ENCODE data around the gene EXOC2. TPM values are rescaled to one million over a fixed set of nuclear protein-coding genes. Genes with fewer than 3 reads are reported as not detected.

The EXOC2 gene
- total RNA-seq, 1 donor from 2014 or later: 30.1 TPM

DNA sequence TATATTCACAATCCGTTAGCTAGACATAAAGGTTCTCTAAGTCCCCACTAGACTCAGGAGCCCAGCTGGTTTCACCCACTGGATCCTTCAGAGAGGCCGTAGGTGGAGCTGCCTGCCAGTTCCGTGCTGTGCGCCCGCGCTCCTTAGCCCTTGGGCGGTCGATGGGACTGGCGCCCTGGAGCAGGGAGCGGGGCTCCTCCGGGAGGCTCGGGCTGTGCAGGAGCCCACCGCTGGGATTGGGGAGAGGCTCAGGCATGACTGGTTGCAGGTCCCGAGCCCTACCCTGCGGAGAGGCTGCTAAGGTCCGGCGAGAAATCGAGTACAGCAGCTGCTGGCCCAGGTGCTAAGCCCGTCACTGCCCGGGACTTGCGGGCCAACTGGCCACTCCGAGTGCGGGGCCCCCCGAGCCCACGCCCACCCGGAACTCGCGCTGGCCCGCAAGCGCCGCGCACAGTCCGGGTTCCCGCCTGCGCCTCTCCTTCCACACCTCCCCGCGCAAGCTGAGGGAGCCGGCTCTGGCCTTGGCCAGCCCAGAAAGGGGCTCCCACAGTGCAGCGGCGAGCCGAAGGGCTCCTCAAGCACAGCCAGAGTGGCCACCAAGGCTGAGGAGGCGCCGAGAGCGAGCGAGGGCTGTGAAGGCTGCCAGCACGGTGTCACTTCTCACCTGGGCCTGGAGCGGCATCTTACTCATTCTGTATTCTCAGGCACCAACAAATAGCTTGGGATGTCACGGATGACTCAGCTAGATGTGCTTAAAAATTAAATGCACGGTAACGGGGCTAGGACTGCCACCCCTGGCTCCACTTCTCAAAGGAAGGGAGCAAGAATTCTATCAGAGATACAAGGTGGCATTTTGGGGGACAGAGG, 257.3 kb downstream of the EXOC2 start:
- Mint-ChIP-seq H3K27ac (ENCODE audit: unreplicated experiment) (no peak overlapping the region), H3K36me3 (ENCODE audit: unreplicated experiment) (no peaks in the 10 kb centered on the region), H3K4me3 (ENCODE audit: unreplicated experiment) (no peak overlapping the region), H3K9me3 (ENCODE audit: unreplicated experiment) (no peaks in the 10 kb centered on the region), H3K27me3 (ENCODE audit: unreplicated experiment) (peaks cover 5% of the 10 kb centered on the region), H3K4me1 (ENCODE audit: unreplicated experiment) (no peaks in the 10 kb centered on the region)
- TF ChIP-seq, protein P1, sequence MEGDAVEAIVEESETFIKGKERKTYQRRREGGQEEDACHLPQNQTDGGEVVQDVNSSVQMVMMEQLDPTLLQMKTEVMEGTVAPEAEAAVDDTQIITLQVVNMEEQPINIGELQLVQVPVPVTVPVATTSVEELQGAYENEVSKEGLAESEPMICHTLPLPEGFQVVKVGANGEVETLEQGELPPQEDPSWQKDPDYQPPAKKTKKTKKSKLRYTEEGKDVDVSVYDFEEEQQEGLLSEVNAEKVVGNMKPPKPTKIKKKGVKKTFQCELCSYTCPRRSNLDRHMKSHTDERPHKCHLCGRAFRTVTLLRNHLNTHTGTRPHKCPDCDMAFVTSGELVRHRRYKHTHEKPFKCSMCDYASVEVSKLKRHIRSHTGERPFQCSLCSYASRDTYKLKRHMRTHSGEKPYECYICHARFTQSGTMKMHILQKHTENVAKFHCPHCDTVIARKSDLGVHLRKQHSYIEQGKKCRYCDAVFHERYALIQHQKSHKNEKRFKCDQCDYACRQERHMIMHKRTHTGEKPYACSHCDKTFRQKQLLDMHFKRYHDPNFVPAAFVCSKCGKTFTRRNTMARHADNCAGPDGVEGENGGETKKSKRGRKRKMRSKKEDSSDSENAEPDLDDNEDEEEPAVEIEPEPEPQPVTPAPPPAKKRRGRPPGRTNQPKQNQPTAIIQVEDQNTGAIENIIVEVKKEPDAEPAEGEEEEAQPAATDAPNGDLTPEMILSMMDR (IDR thresholded peaks at IDR 0.05): no peak
- DNase-seq (ENCODE audit: extremely low spot score, unreplicated experiment): no peak

Other genes with a start within 250 kb of the EXOC2 start
- 1.3 and 1.8 TPM in 2 replicates for gene HUS1B, start 36.0 kb downstream of the EXOC2 start, total RNA-seq

Measured in osteocyte (in vitro differentiated cells).